Transverse colon (tissue), 4 donors: ENCODE measurements around the gene TANGO2. TPM values are rescaled to one million over a fixed set of nuclear protein-coding genes. Genes with fewer than 3 reads are reported as not detected.

Experiments used
- DNase-seq: peaks from one replicate; pipeline ENCODE4 v3.0.0-alpha.2; 2019
- H3K27ac ChIP-seq, 4 donors: fragments of 200-600 bp; sonication (generic); 2 replicates each; pipeline ENCODE4 v1.5.1; 2016 to 2018; ENCODE audit warnings: inconsistent platforms in 4 of 4
- H3K27me3 ChIP-seq: fragments of 200-600 bp; sonication (generic); 2 replicates; pipeline ENCODE4 v1.5.1; 2017; ENCODE audit warnings: inconsistent platforms
- H3K36me3 ChIP-seq, 4 donors: fragments of 200-600 bp; sonication (generic); 2 replicates each; pipeline ENCODE4 v1.5.1; 2017 to 2019; ENCODE audit warnings: inconsistent platforms in 4 of 4
- H3K4me1 ChIP-seq, 4 donors: fragments of 200-600 bp; sonication (generic); 2 replicates each; pipeline ENCODE4 v1.5.1; 2017 to 2020; ENCODE audit warnings: inconsistent platforms in 4 of 4
- H3K4me3 ChIP-seq, 4 donors: fragments of 200-600 bp; sonication (generic); 1 replicate in 1 of 4; 2 replicates in 3 of 4; pipeline versions ENCODE4 v1.5.1 to v1.6.1; 2017 to 2019; ENCODE audit warnings: inconsistent platforms in 4 of 4
- H3K9me3 ChIP-seq, 2 donors: fragments of 200-600 bp; sonication (generic); 2 replicates each; pipeline ENCODE4 v1.5.1; 2017 to 2019; ENCODE audit warnings: inconsistent platforms in 2 of 2
- CTCF ChIP-seq, 5 experiments: fragments of 200-600 bp in 3 of 5; fragments of 450-650 bp in 2 of 5; sonication (generic) in 3 of 5; IDR thresholded peaks; 1 replicate in 2 of 5; 2 replicates in 3 of 5; pipeline ENCODE4 v1.5.1; 2016 to 2017; ENCODE audit warnings: antibody characterized with exemption in 5 of 5, inconsistent platforms in 3 of 5, mild to moderate bottlenecking in 2 of 5, moderate library complexity in 1 of 5
- EP300 ChIP-seq: sonication (generic); formaldehyde crosslinking; IDR thresholded peaks from one replicate; pipeline ENCODE4 v1.6.1; 2017; ENCODE audit warnings: antibody characterized with exemption, low read depth
- POLR2A ChIP-seq: fragments of 450-650 bp; IDR thresholded peaks from one replicate; pipeline ENCODE4 v1.6.1; 2016; ENCODE audit warnings: antibody characterized with exemption, mild to moderate bottlenecking, moderate library complexity
- POLR2AphosphoS5 ChIP-seq, 3 donors: sonication (generic); formaldehyde crosslinking; IDR thresholded peaks; one replicate each; pipeline ENCODE4 v1.6.1; 2016; ENCODE audit warnings: antibody characterized with exemption in 3 of 3
- whole genome bisulfite sequencing, 2 donors: methylation state at CpG; one replicate each; pipeline ENCODE4 v1.1.5; 2018; ENCODE audit warnings: low coverage in 1 of 2; 5-methylcytosine and 5-hydroxymethylcytosine counted together
- in situ Hi-C, 4 donors: fragments of 200-750 bp; cut with MboI; loops; one replicate each; pipeline versions ENCODE4 v1.15.0 to v1.15.1; 2017; ENCODE audit warnings: low sequenced_read_pairs in 3 of 4, low pct_ligation_motif_present in 1 of 4, low pct_unique_long_range_greater_than_20kb in 1 of 4
- intact Hi-C: fragments of 100-400 bp; cut with DNase I; formaldehyde crosslinking; loops from one replicate; pipeline ENCODE4 v1.15.1; 2023; ENCODE audit warnings: low total_unique reads
- total RNA-seq, 4 donors: library from RNA; depleted of rRNA; stranded (reverse); fragments of >200 nt; gene quantifications; one replicate each; pipeline ENCODE4 v1.1.0, GENCODE V29; 2016

The TANGO2 gene
- total RNA-seq, 4 donors from 2014 or later: 32.9 to 101 (median 50.6) TPM

- intact Hi-C loops (no loop called here), in situ Hi-C loops (no loop called here)
- no peak for DNase-seq
- Histone ChIP-seq H3K27ac (no peak overlapping the region), H3K36me3 (no peaks in the 10 kb centered on the region), H3K9me3 (peaks cover 12% of the 10 kb centered on the region in 2 donors), H3K27me3 (no peaks in the 10 kb centered on the region), H3K4me1 (no peaks in the 10 kb centered on the region), H3K4me3 (no peak overlapping the region)
- WGBS, 2 donors: 82 to 100% methylated on average over 1 of the region's 1 CpG
- TF ChIP-seq POLR2A (no peak), POLR2AphosphoS5 (IDR thresholded peaks at IDR 0.05) (no peak), CTCF (IDR thresholded peaks at IDR 0.05) (no peak), EP300 (no peak)
Observed at GRCh38 chr22:20003304-20003703, 17.6 kb upstream of the TANGO2 start.

GRCh38 chr22:20004464-20004863 is 16.4 kb upstream of the TANGO2 start:
- DNase-seq: no peak
- in situ Hi-C loops: no loop called here
- Histone ChIP-seq H3K27ac (no peak overlapping the region), H3K27me3 (no peaks in the 10 kb centered on the region), H3K4me1 (no peaks in the 10 kb centered on the region), H3K4me3 (no peak overlapping the region), H3K36me3 (no peaks in the 10 kb centered on the region), H3K9me3 (peaks cover 12% of the 10 kb centered on the region in 2 donors)
- intact Hi-C loops: no loop called here
- TF ChIP-seq EP300 (no peak), POLR2AphosphoS5 (IDR thresholded peaks at IDR 0.05) (no peak), CTCF (IDR thresholded peaks at IDR 0.05) (no peak), POLR2A (no peak)
- WGBS, 2 donors: 85 to 94% methylated on average over 3 of the region's 3 CpGs

- Histone ChIP-seq H3K27ac (no peak overlapping the region), H3K4me3 (no peak overlapping the region), H3K36me3 (no peaks in the 10 kb centered on the region), H3K9me3 (peaks cover 8 to 10% of the 10 kb centered on the region in 2 donors), H3K4me1 (no peaks in the 10 kb centered on the region), H3K27me3 (no peaks in the 10 kb centered on the region)
- no peak for DNase-seq
- intact Hi-C loops: no loop called here
- 90% methylated on average over 11 of the region's 11 CpGs; no CpG with 5 or more reads in 1 of the 2 donors for WGBS, 2 donors
- in situ Hi-C loops: loop anchor here in 1 of 4 donors (5.0 kb wide), 1 partner anchor 36 kb away; no protein-coding TSS in a partner anchor
- TF ChIP-seq POLR2AphosphoS5 (IDR thresholded peaks at IDR 0.05) (no peak), EP300 (no peak), POLR2A (no peak), CTCF (IDR thresholded peaks at IDR 0.05) (no peak)
Observed at GRCh38 chr22:20008221-20008995, 12.5 kb upstream of the TANGO2 start.

- 98% methylated on average over 7 of the region's 9 CpGs; no CpG with 5 or more reads in 1 of the 2 donors for WGBS, 2 donors
- no peak overlapping the region for H3K27ac ChIP-seq
- TF ChIP-seq POLR2AphosphoS5 (IDR thresholded peaks at IDR 0.05): no peak
- no peak for TF ChIP-seq CTCF (IDR thresholded peaks at IDR 0.05)
- no peak for TF ChIP-seq POLR2A
- TF ChIP-seq EP300: no peak
- DNase-seq: no peak
- in situ Hi-C loops: loop anchor here in 1 of 4 donors (5.0 kb wide), 1 partner anchor 37 kb away; no protein-coding TSS in a partner anchor
- intact Hi-C loops: no loop called here
- no peaks in the 10 kb centered on the region for H3K27me3 ChIP-seq
- no peaks in the 10 kb centered on the region for H3K4me1 ChIP-seq
- no peak overlapping the region for H3K4me3 ChIP-seq
- H3K9me3 ChIP-seq: peaks cover 1 to 4% of the 10 kb centered on the region in 2 donors
- no peaks in the 10 kb centered on the region for H3K36me3 ChIP-seq
Observed at GRCh38 chr22:20009018-20009491, 11.9 kb upstream of the TANGO2 start.
